Measurements from ENCODE around the gene BRME1. TPM values are rescaled to one million over a fixed set of nuclear protein-coding genes. Genes with fewer than 3 reads are reported as not detected.

Gene BRME1
- polyA plus RNA-seq (2013, experiment 1 of 2), result 1.9 TPM
- polyA plus RNA-seq (2013, experiment 2 of 2), result 1.7 TPM

GRCh38 chr19:13905634-13906520 lies at the start of gene BRME1, which contains the start of gene CC2D1A:
TSS of gene BRME1 (minus strand) at chr19:13906117. CDS start at chr19:13904892, 1,225 bp downstream.
TSS of gene CC2D1A (plus strand) at chr19:13906201. CDS start at chr19:13906442, 241 bp downstream.
- H3K4me1 ChIP-seq (ENCODE audit: control insufficient read depth, insufficient read depth, low read length, poor library complexity, severe bottlenecking), result peaks cover 2% of the 10 kb centered on the region
- H3K27ac ChIP-seq (ENCODE audit: low read depth, low read length, severe bottlenecking), result no peak within 1 kb of the TSS
- H3K36me3 ChIP-seq (ENCODE audit: control insufficient read depth, insufficient read depth, low read length), result peaks cover 6% of the 10 kb centered on the region
- WGBS, 2 experiments (ENCODE audit: insufficient coverage in 2 of 2), result 13 to 16% methylated on average over 72 to 78 of the region's 86 CpGs
- no peaks in the 10 kb centered on the region for H3K9me3 ChIP-seq (ENCODE audit: control insufficient read depth, low read length)
- peak within 1 kb of the TSS; percentile 66 for H3K4me3 ChIP-seq (ENCODE audit: extremely low read depth, insufficient read depth, low read length, poor library complexity, severe bottlenecking)

GRCh38 chr19:13954185-13954584 lies 48.3 kb upstream of the BRME1 start:
- Histone ChIP-seq H3K4me1 (ENCODE audit: control insufficient read depth, insufficient read depth, low read length, poor library complexity, severe bottlenecking) (peaks cover 4% of the 10 kb centered on the region), H3K27ac (ENCODE audit: low read depth, low read length, severe bottlenecking) (no peak overlapping the region), H3K9me3 (ENCODE audit: control insufficient read depth, low read length) (no peaks in the 10 kb centered on the region), H3K4me3 (ENCODE audit: extremely low read depth, insufficient read depth, low read length, poor library complexity, severe bottlenecking) (no peak overlapping the region), H3K36me3 (ENCODE audit: control insufficient read depth, insufficient read depth, low read length) (peaks cover 55% of the 10 kb centered on the region)
- 88 to 97% methylated on average over 7 to 10 of the region's 15 CpGs for WGBS, 2 experiments (ENCODE audit: insufficient coverage in 2 of 2)

- 14 to 18% methylated on average over 10 to 12 of the region's 13 CpGs for WGBS, 2 experiments (ENCODE audit: insufficient coverage in 2 of 2)
- H3K9me3 ChIP-seq (ENCODE audit: control insufficient read depth, low read length), result no peaks in the 10 kb centered on the region
- H3K4me3 ChIP-seq (ENCODE audit: extremely low read depth, insufficient read depth, low read length, poor library complexity, severe bottlenecking), result peak overlapping the region; percentile 68
- H3K27ac ChIP-seq (ENCODE audit: low read depth, low read length, severe bottlenecking), result no peak overlapping the region
- H3K4me1 ChIP-seq (ENCODE audit: control insufficient read depth, insufficient read depth, low read length, poor library complexity, severe bottlenecking), result peaks cover 4% of the 10 kb centered on the region
- H3K36me3 ChIP-seq (ENCODE audit: control insufficient read depth, insufficient read depth, low read length), result peaks cover 45% of the 10 kb centered on the region
These were observed 47.1 kb upstream of the BRME1 start for GRCh38 chr19:13952931-13953531.

GRCh38 chr19:13952154-13952930 lies 46.4 kb upstream of the BRME1 start, which contains the start of gene DCAF15:
TSS of gene DCAF15 (plus strand) at chr19:13952509. CDS start at chr19:13952513, 4 bp downstream.
- H3K27ac ChIP-seq (ENCODE audit: low read depth, low read length, severe bottlenecking), result peak within 1 kb of the TSS; percentile 85
- H3K4me1 ChIP-seq (ENCODE audit: control insufficient read depth, insufficient read depth, low read length, poor library complexity, severe bottlenecking), result peaks cover 4% of the 10 kb centered on the region
- H3K9me3 ChIP-seq (ENCODE audit: control insufficient read depth, low read length), result no peaks in the 10 kb centered on the region
- WGBS, 2 experiments (ENCODE audit: insufficient coverage in 2 of 2), result 0 to 1% methylated on average over 43 to 48 of the region's 65 CpGs
- H3K36me3 ChIP-seq (ENCODE audit: control insufficient read depth, insufficient read depth, low read length), result peaks cover 38% of the 10 kb centered on the region
- peak within 1 kb of the TSS; percentile 68 for H3K4me3 ChIP-seq (ENCODE audit: extremely low read depth, insufficient read depth, low read length, poor library complexity, severe bottlenecking)

- Histone ChIP-seq H3K27ac (ENCODE audit: low read depth, low read length, severe bottlenecking) (no peak overlapping the region), H3K4me1 (ENCODE audit: control insufficient read depth, insufficient read depth, low read length, poor library complexity, severe bottlenecking) (peaks cover 4% of the 10 kb centered on the region)
- WGBS, 2 experiments (ENCODE audit: insufficient coverage in 2 of 2), result 16 to 31% methylated on average over 12 to 16 of the region's 20 CpGs
These were observed 45.9 kb upstream of the BRME1 start for GRCh38 chr19:13951799-13952153.

GRCh38 chr19:13951043-13951442 lies 45.1 kb upstream of the BRME1 start:
- Histone ChIP-seq H3K27ac (ENCODE audit: low read depth, low read length, severe bottlenecking) (no peak overlapping the region), H3K9me3 (ENCODE audit: control insufficient read depth, low read length) (no peaks in the 10 kb centered on the region), H3K4me1 (ENCODE audit: control insufficient read depth, insufficient read depth, low read length, poor library complexity, severe bottlenecking) (peaks cover 4% of the 10 kb centered on the region), H3K4me3 (ENCODE audit: extremely low read depth, insufficient read depth, low read length, poor library complexity, severe bottlenecking) (no peak overlapping the region), H3K36me3 (ENCODE audit: control insufficient read depth, insufficient read depth, low read length) (peaks cover 25% of the 10 kb centered on the region)
- no CpG with 5 or more reads among the region's 2 CpGs for WGBS, 2 experiments (ENCODE audit: insufficient coverage in 2 of 2)

More at GRCh38 chr19:13951799-13952153, 45.9 kb upstream of the BRME1 start:
- Histone ChIP-seq H3K4me3 (ENCODE audit: extremely low read depth, insufficient read depth, low read length, poor library complexity, severe bottlenecking) (peak overlapping the region; percentile 12), H3K9me3 (ENCODE audit: control insufficient read depth, low read length) (no peaks in the 10 kb centered on the region), H3K36me3 (ENCODE audit: control insufficient read depth, insufficient read depth, low read length) (peaks cover 33% of the 10 kb centered on the region)

GRCh38 chr19:13946414-13946813 lies 40.5 kb upstream of the BRME1 start:
- 98 to 100% methylated on average over 2 to 4 of the region's 4 CpGs for WGBS, 2 experiments (ENCODE audit: insufficient coverage in 2 of 2)
- Histone ChIP-seq H3K9me3 (ENCODE audit: control insufficient read depth, low read length) (peaks cover 4% of the 10 kb centered on the region), H3K4me1 (ENCODE audit: control insufficient read depth, insufficient read depth, low read length, poor library complexity, severe bottlenecking) (no peaks in the 10 kb centered on the region), H3K4me3 (ENCODE audit: extremely low read depth, insufficient read depth, low read length, poor library complexity, severe bottlenecking) (no peak overlapping the region), H3K27ac (ENCODE audit: low read depth, low read length, severe bottlenecking) (no peak overlapping the region), H3K36me3 (ENCODE audit: control insufficient read depth, insufficient read depth, low read length) (no peaks in the 10 kb centered on the region)

GRCh38 chr19:13942023-13942684 lies 36.2 kb upstream of the BRME1 start:
- Histone ChIP-seq H3K4me1 (ENCODE audit: control insufficient read depth, insufficient read depth, low read length, poor library complexity, severe bottlenecking) (peaks cover 6% of the 10 kb centered on the region), H3K27ac (ENCODE audit: low read depth, low read length, severe bottlenecking) (no peak overlapping the region), H3K4me3 (ENCODE audit: extremely low read depth, insufficient read depth, low read length, poor library complexity, severe bottlenecking) (no peak overlapping the region), H3K9me3 (ENCODE audit: control insufficient read depth, low read length) (peaks cover 4% of the 10 kb centered on the region), H3K36me3 (ENCODE audit: control insufficient read depth, insufficient read depth, low read length) (no peaks in the 10 kb centered on the region)
- WGBS, 2 experiments (ENCODE audit: insufficient coverage in 2 of 2), result 94 to 100% methylated on average over 1 of the region's 1 CpG

GRCh38 chr19:13938301-13939064 lies 32.6 kb upstream of the BRME1 start, which contains the start of gene PODNL1:
TSS of gene PODNL1 (minus strand) at chr19:13938417. CDS start at chr19:13938181, 236 bp downstream.
- Histone ChIP-seq H3K27ac (ENCODE audit: low read depth, low read length, severe bottlenecking) (no peak within 1 kb of the TSS), H3K9me3 (ENCODE audit: control insufficient read depth, low read length) (peaks cover 4% of the 10 kb centered on the region), H3K36me3 (ENCODE audit: control insufficient read depth, insufficient read depth, low read length) (no peaks in the 10 kb centered on the region), H3K4me3 (ENCODE audit: extremely low read depth, insufficient read depth, low read length, poor library complexity, severe bottlenecking) (no peak within 1 kb of the TSS), H3K4me1 (ENCODE audit: control insufficient read depth, insufficient read depth, low read length, poor library complexity, severe bottlenecking) (peaks cover 13% of the 10 kb centered on the region)
- WGBS, 2 experiments (ENCODE audit: insufficient coverage in 2 of 2), result 34 to 71% methylated on average over 6 to 9 of the region's 21 CpGs

Data from mesodermal cell (in vitro differentiated cells).